ENCODE measurements around the gene SH3PXD2A. TPM values are rescaled to one million over a fixed set of nuclear protein-coding genes. Genes with fewer than 3 reads are reported as not detected.

Gene SH3PXD2A
- total RNA-seq, 1 donor from 2014 or later: 12.2 TPM

GRCh38 chr10:103651783-103652476 lies 203.4 kb downstream of the SH3PXD2A start:
- no peak for DNase-seq (ENCODE audit: low read depth)
- no peak for TF ChIP-seq CTCF (IDR thresholded peaks at IDR 0.05; ENCODE audit: insufficient read depth, low read length, poor library complexity, severe bottlenecking)
- H3K36me3 ChIP-seq (ENCODE audit: control insufficient read depth, insufficient read depth, low read length): no peaks in the 10 kb centered on the region
- H3K27me3 ChIP-seq (ENCODE audit: control insufficient read depth, insufficient read depth, low read length): no peaks in the 10 kb centered on the region
- H3K4me3 ChIP-seq (ENCODE audit: low read depth, low read length): no peak overlapping the region

DNA sequence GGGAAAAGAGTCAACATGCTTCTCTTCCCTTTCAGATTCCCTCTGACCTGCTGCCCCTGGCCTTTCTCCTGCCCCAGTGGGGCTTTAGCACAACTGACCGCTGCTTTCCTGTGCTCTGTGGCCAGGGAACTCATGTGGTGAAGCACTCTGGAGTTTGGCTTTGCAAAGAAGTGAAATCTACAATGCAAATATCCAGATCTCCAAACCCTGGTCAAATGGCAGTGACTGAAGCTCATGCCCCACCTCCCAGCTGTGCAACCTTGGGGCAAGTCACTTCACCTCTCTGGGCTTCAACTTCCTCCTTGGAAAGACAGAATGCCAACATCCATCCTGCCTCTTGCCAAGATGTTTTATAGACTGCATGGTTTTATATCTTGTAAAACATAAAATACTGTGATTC lies 204.0 kb downstream of the SH3PXD2A start:
- Histone ChIP-seq H3K27me3 (ENCODE audit: control insufficient read depth, insufficient read depth, low read length) (no peaks in the 10 kb centered on the region), H3K36me3 (ENCODE audit: control insufficient read depth, insufficient read depth, low read length) (no peaks in the 10 kb centered on the region), H3K4me3 (ENCODE audit: low read depth, low read length) (no peak overlapping the region)
- no peak for DNase-seq (ENCODE audit: low read depth)
- no peak for TF ChIP-seq CTCF (IDR thresholded peaks at IDR 0.05; ENCODE audit: insufficient read depth, low read length, poor library complexity, severe bottlenecking)

DNA sequence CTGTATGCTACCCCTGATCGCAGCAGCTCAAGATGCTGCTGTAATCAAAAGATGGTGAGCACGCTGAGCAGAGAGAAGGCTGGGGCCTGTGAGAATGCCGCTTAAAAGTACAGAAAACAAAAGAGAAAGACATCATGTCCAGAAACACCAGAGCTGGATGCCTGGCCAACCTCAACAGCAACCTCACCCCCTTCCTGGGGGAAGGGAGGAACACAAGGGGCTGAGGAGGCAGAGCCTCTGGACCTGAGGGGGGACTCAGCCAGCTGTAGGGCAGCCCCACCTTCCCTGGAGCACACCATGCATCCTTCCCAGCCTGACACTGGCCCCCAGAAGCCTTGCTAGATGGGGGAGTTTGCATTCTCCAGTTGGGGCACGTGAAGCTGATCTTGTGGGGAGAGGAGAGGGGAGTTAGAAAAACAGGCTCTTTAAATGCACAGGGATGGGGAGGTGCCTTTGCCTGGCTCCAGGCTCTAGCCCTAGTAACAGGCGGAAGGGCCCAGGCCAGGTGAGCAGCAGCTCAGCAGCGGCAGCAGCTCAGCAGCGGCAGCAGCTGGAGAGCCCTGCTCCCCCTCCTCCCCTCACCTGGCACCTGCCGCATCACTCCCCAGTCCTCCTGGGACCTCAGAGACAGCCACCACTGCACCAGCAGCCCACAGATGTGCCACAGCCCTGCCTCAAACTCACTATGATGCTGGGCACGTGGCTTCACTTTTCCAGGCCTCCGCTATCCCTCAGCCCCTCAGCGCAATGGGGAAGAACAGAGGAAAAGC lies 205.5 kb downstream of the SH3PXD2A start:
- no peaks in the 10 kb centered on the region for H3K27me3 ChIP-seq (ENCODE audit: control insufficient read depth, insufficient read depth, low read length)
- no peak for DNase-seq (ENCODE audit: low read depth)
- TF ChIP-seq CTCF (IDR thresholded peaks at IDR 0.05; ENCODE audit: insufficient read depth, low read length, poor library complexity, severe bottlenecking): no peak
- H3K36me3 ChIP-seq (ENCODE audit: control insufficient read depth, insufficient read depth, low read length): no peaks in the 10 kb centered on the region
- no peak overlapping the region for H3K4me3 ChIP-seq (ENCODE audit: low read depth, low read length)

GRCh38 chr10:103648636-103649532 lies 206.5 kb downstream of the SH3PXD2A start:
- Histone ChIP-seq H3K27me3 (ENCODE audit: control insufficient read depth, insufficient read depth, low read length) (no peaks in the 10 kb centered on the region), H3K4me3 (ENCODE audit: low read depth, low read length) (no peak overlapping the region), H3K36me3 (ENCODE audit: control insufficient read depth, insufficient read depth, low read length) (no peaks in the 10 kb centered on the region)
- TF ChIP-seq CTCF (IDR thresholded peaks at IDR 0.05; ENCODE audit: insufficient read depth, low read length, poor library complexity, severe bottlenecking): no peak
- no peak for DNase-seq (ENCODE audit: low read depth)

DNA sequence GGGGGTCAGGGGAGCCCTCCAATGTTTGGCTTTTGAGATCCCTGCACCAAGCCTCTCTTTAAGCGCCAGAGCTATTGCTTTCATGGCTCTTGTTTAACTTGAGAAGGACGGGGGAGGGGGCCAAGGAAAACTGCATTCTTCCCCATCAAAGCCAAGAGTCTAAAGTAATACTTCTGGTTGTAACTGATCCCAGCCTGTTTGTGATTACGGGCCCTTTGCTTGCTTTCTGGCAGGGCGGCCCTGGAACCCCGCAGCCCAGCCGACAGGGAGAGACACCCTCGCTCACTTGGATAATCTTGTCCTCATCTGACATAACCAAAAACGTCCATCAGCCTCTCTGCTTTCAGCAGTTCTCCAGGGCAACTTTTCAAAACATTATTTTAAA lies 207.1 kb downstream of the SH3PXD2A start:
- no peak for TF ChIP-seq CTCF (IDR thresholded peaks at IDR 0.05; ENCODE audit: insufficient read depth, low read length, poor library complexity, severe bottlenecking)
- H3K36me3 ChIP-seq (ENCODE audit: control insufficient read depth, insufficient read depth, low read length): no peaks in the 10 kb centered on the region
- no peaks in the 10 kb centered on the region for H3K27me3 ChIP-seq (ENCODE audit: control insufficient read depth, insufficient read depth, low read length)
- no peak overlapping the region for H3K4me3 ChIP-seq (ENCODE audit: low read depth, low read length)
- no peak for DNase-seq (ENCODE audit: low read depth)
